Measurements from ENCODE around the gene GGN.

- no peak for TF ChIP-seq CTCF (IDR thresholded peaks at IDR 0.05)
- no peak for TF ChIP-seq POLR2AphosphoS5 (IDR thresholded peaks at IDR 0.05; ENCODE audit: low read depth, low read length)
- no peak for TF ChIP-seq EZH2phosphoT487 (IDR thresholded peaks at IDR 0.05; ENCODE audit: borderline replicate concordance, low read depth)
- TF ChIP-seq TCF12 (IDR thresholded peaks at IDR 0.05), result no peak
- TF ChIP-seq, protein P1, sequence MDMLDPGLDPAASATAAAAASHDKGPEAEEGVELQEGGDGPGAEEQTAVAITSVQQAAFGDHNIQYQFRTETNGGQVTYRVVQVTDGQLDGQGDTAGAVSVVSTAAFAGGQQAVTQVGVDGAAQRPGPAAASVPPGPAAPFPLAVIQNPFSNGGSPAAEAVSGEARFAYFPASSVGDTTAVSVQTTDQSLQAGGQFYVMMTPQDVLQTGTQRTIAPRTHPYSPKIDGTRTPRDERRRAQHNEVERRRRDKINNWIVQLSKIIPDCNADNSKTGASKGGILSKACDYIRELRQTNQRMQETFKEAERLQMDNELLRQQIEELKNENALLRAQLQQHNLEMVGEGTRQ (IDR thresholded peaks at IDR 0.05; ENCODE audit: borderline replicate concordance, low read depth, low read length), result no peak
- TF ChIP-seq, protein P2, sequence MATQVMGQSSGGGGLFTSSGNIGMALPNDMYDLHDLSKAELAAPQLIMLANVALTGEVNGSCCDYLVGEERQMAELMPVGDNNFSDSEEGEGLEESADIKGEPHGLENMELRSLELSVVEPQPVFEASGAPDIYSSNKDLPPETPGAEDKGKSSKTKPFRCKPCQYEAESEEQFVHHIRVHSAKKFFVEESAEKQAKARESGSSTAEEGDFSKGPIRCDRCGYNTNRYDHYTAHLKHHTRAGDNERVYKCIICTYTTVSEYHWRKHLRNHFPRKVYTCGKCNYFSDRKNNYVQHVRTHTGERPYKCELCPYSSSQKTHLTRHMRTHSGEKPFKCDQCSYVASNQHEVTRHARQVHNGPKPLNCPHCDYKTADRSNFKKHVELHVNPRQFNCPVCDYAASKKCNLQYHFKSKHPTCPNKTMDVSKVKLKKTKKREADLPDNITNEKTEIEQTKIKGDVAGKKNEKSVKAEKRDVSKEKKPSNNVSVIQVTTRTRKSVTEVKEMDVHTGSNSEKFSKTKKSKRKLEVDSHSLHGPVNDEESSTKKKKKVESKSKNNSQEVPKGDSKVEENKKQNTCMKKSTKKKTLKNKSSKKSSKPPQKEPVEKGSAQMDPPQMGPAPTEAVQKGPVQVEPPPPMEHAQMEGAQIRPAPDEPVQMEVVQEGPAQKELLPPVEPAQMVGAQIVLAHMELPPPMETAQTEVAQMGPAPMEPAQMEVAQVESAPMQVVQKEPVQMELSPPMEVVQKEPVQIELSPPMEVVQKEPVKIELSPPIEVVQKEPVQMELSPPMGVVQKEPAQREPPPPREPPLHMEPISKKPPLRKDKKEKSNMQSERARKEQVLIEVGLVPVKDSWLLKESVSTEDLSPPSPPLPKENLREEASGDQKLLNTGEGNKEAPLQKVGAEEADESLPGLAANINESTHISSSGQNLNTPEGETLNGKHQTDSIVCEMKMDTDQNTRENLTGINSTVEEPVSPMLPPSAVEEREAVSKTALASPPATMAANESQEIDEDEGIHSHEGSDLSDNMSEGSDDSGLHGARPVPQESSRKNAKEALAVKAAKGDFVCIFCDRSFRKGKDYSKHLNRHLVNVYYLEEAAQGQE (IDR thresholded peaks at IDR 0.05; ENCODE audit: low read depth, low read length), result no peak
- TF ChIP-seq, protein P3, sequence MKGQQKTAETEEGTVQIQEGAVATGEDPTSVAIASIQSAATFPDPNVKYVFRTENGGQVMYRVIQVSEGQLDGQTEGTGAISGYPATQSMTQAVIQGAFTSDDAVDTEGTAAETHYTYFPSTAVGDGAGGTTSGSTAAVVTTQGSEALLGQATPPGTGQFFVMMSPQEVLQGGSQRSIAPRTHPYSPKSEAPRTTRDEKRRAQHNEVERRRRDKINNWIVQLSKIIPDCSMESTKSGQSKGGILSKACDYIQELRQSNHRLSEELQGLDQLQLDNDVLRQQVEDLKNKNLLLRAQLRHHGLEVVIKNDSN (IDR thresholded peaks at IDR 0.05; ENCODE audit: borderline replicate concordance, low read depth), result no peak
- TF ChIP-seq RAD21 (IDR thresholded peaks at IDR 0.05; ENCODE audit: low read length), result no peak
- no peak for TF ChIP-seq MEF2A (IDR thresholded peaks at IDR 0.05; ENCODE audit: borderline replicate concordance, low read depth)
- TF ChIP-seq EP300 (IDR thresholded peaks at IDR 0.05; ENCODE audit: borderline replicate concordance in 1 of 2, low read depth in 1 of 2, low read length in 1 of 2), result no peak
- no peak for TF ChIP-seq IRF3 (IDR thresholded peaks at IDR 0.05; ENCODE audit: low read depth, low read length)
Measured at GRCh38 chr19:38388349-38389100, 691 bp upstream of the GGN start, which contains the start of gene SPRED3.

All from SK-N-SH (cell line).